ENCODE data around the gene IHH.

The IHH gene

GRCh38 chr2:219027511-219028055, 33.1 kb downstream of the IHH start:
- ChIA-PET POLR2A (no interaction called here), CTCF (interaction anchor here (0.6 to 10.8 kb wide), 20 partner anchors 8 to 152 kb away, joined by 3 to 162 read pairs (median 4); partner anchors contain the start of gene NHEJ1)
- H3K36me3 ChIP-seq (ENCODE audit: control insufficient read depth in 4 of 4, insufficient read depth in 4 of 4, low read length in 3 of 4): no peaks in the 10 kb centered on the region
- no peak for DNase-seq
- no peak overlapping the region for H3K27ac ChIP-seq (ENCODE audit: insufficient read depth in 1 of 2, low read depth in 1 of 2, low read length in 2 of 2, poor library complexity in 1 of 2, severe bottlenecking in 2 of 2)
- peaks cover 0 to 2% (median 0%) of the 10 kb centered on the region in 4 experiments for H3K4me1 ChIP-seq (ENCODE audit: control extremely low read depth in 1 of 4, control insufficient read depth in 4 of 4, insufficient read depth in 4 of 4, low read length in 3 of 4)
- H3K4me3 ChIP-seq (ENCODE audit: control insufficient read depth in 1 of 7, extremely low read depth in 1 of 7, insufficient read depth in 4 of 7, low read depth in 2 of 7, low read length in 6 of 7): no peak overlapping the region
- 97% methylated on average over 20 of the region's 22 CpGs for WGBS (ENCODE audit: insufficient coverage)
- no peaks in the 10 kb centered on the region for H3K9me3 ChIP-seq (ENCODE audit: control extremely low read depth in 1 of 5, control insufficient read depth in 4 of 5, insufficient read depth in 2 of 5, low read depth in 1 of 5, low read length in 4 of 5)
- H3K27me3 ChIP-seq (replicated peaks in 2 of 5; ENCODE audit: control insufficient read depth in 4 of 5, insufficient read depth in 5 of 5, low read length in 4 of 5): peaks cover 0 to 8% (median 6%) of the 10 kb centered on the region in 5 experiments

GRCh38 chr2:219026946-219027345, 33.8 kb downstream of the IHH start:
- ChIA-PET POLR2A (interaction anchor here (0.6 kb wide), 1 partner anchor 14 kb away, joined by 3 read pairs; no protein-coding TSS in a partner anchor), CTCF (interaction anchor here (0.8 to 10.8 kb wide), 14 partner anchors 9 to 151 kb away, joined by 3 to 162 read pairs (median 4); partner anchors contain the start of gene NHEJ1)
- Histone ChIP-seq H3K4me1 (ENCODE audit: control extremely low read depth in 1 of 4, control insufficient read depth in 4 of 4, insufficient read depth in 4 of 4, low read length in 3 of 4) (peaks cover 0 to 2% (median 0%) of the 10 kb centered on the region in 4 experiments), H3K9me3 (ENCODE audit: control extremely low read depth in 1 of 5, control insufficient read depth in 4 of 5, insufficient read depth in 2 of 5, low read depth in 1 of 5, low read length in 4 of 5) (no peaks in the 10 kb centered on the region), H3K36me3 (ENCODE audit: control insufficient read depth in 4 of 4, insufficient read depth in 4 of 4, low read length in 3 of 4) (no peaks in the 10 kb centered on the region), H3K27me3 (replicated peaks in 2 of 5; ENCODE audit: control insufficient read depth in 4 of 5, insufficient read depth in 5 of 5, low read length in 4 of 5) (peaks cover 0 to 8% (median 0%) of the 10 kb centered on the region in 5 experiments), H3K4me3 (ENCODE audit: control insufficient read depth in 1 of 7, extremely low read depth in 1 of 7, insufficient read depth in 4 of 7, low read depth in 2 of 7, low read length in 6 of 7) (no peak overlapping the region), H3K27ac (ENCODE audit: insufficient read depth in 1 of 2, low read depth in 1 of 2, low read length in 2 of 2, poor library complexity in 1 of 2, severe bottlenecking in 2 of 2) (no peak overlapping the region)
- DNase-seq: no peak
- WGBS (ENCODE audit: insufficient coverage): 80% methylated on average over 7 of the region's 7 CpGs

- H3K27me3 ChIP-seq (replicated peaks in 2 of 5; ENCODE audit: control insufficient read depth in 4 of 5, insufficient read depth in 5 of 5, low read length in 4 of 5): peaks cover 0 to 11% (median 0%) of the 10 kb centered on the region in 5 experiments
- WGBS (ENCODE audit: insufficient coverage): 97% methylated on average over 12 of the region's 18 CpGs
- POLR2A ChIA-PET: interaction anchor here (0.6 to 1.2 kb wide), 2 partner anchors 15 to 21 kb away, joined by 3 read pairs; no protein-coding TSS in a partner anchor
These were observed 34.8 kb downstream of the IHH start for GRCh38 chr2:219025637-219026585.

DNA sequence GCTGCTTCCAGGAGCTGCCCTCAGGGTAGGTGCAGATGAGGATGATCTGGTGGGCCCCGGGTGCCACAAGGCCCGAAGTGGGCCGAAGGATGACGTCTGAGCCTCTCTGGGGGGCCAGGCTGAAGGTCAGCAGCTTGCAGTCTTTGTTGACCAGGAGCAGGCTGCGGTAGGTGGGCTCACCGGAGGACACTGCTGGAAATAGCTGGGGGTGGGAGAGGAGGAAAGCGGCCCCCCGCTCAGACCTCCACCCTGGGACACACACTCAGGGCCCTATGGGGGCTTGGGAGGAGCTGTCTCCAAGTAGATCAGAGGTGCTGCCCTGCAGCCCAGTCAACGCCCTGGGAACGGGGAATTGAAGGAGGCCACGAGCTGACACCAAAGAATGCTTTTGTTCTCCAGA, 36.7 kb downstream of the IHH start:
- DNase-seq: no peak
- 97% methylated on average over 5 of the region's 11 CpGs for WGBS (ENCODE audit: insufficient coverage)
- H3K4me1 ChIP-seq (ENCODE audit: control extremely low read depth in 1 of 4, control insufficient read depth in 4 of 4, insufficient read depth in 4 of 4, low read length in 3 of 4): no peaks in the 10 kb centered on the region
- no peaks in the 10 kb centered on the region for H3K36me3 ChIP-seq (ENCODE audit: control insufficient read depth in 4 of 4, insufficient read depth in 4 of 4, low read length in 3 of 4)
- CTCF ChIA-PET: interaction anchor here (0.7 to 10.8 kb wide), 4 partner anchors 13 to 129 kb away, joined by 3 to 162 read pairs (median 30); partner anchors contain the start of gene NHEJ1
- no peak overlapping the region for H3K27ac ChIP-seq (ENCODE audit: insufficient read depth in 1 of 2, low read depth in 1 of 2, low read length in 2 of 2, poor library complexity in 1 of 2, severe bottlenecking in 2 of 2)
- peaks cover 0 to 16% (median 1%) of the 10 kb centered on the region in 5 experiments for H3K27me3 ChIP-seq (replicated peaks in 2 of 5; ENCODE audit: control insufficient read depth in 4 of 5, insufficient read depth in 5 of 5, low read length in 4 of 5)
- H3K9me3 ChIP-seq (ENCODE audit: control extremely low read depth in 1 of 5, control insufficient read depth in 4 of 5, insufficient read depth in 2 of 5, low read depth in 1 of 5, low read length in 4 of 5): no peaks in the 10 kb centered on the region
- H3K4me3 ChIP-seq (ENCODE audit: control insufficient read depth in 1 of 7, extremely low read depth in 1 of 7, insufficient read depth in 4 of 7, low read depth in 2 of 7, low read length in 6 of 7): no peak overlapping the region
- POLR2A ChIA-PET: no interaction called here

More at GRCh38 chr2:219025637-219026585, 34.8 kb downstream of the IHH start:
- DNase-seq: no peak
- H3K4me1 ChIP-seq (ENCODE audit: control extremely low read depth in 1 of 4, control insufficient read depth in 4 of 4, insufficient read depth in 4 of 4, low read length in 3 of 4): no peaks in the 10 kb centered on the region
- H3K4me3 ChIP-seq (ENCODE audit: control insufficient read depth in 1 of 7, extremely low read depth in 1 of 7, insufficient read depth in 4 of 7, low read depth in 2 of 7, low read length in 6 of 7): no peak overlapping the region
- CTCF ChIA-PET: interaction anchor here (1.2 to 10.8 kb wide), 7 partner anchors 10 to 253 kb away, joined by 3 to 162 read pairs (median 5); partner anchors contain the start of genes DNAJB2 and NHEJ1
- no peak overlapping the region for H3K27ac ChIP-seq (ENCODE audit: insufficient read depth in 1 of 2, low read depth in 1 of 2, low read length in 2 of 2, poor library complexity in 1 of 2, severe bottlenecking in 2 of 2)
- H3K9me3 ChIP-seq (ENCODE audit: control extremely low read depth in 1 of 5, control insufficient read depth in 4 of 5, insufficient read depth in 2 of 5, low read depth in 1 of 5, low read length in 4 of 5): no peaks in the 10 kb centered on the region
- no peaks in the 10 kb centered on the region for H3K36me3 ChIP-seq (ENCODE audit: control insufficient read depth in 4 of 4, insufficient read depth in 4 of 4, low read length in 3 of 4)

- Histone ChIP-seq H3K4me3 (ENCODE audit: control insufficient read depth in 1 of 7, extremely low read depth in 1 of 7, insufficient read depth in 4 of 7, low read depth in 2 of 7, low read length in 6 of 7) (no peak overlapping the region), H3K27ac (ENCODE audit: insufficient read depth in 1 of 2, low read depth in 1 of 2, low read length in 2 of 2, poor library complexity in 1 of 2, severe bottlenecking in 2 of 2) (no peak overlapping the region), H3K36me3 (ENCODE audit: control insufficient read depth in 4 of 4, insufficient read depth in 4 of 4, low read length in 3 of 4) (no peaks in the 10 kb centered on the region), H3K4me1 (ENCODE audit: control extremely low read depth in 1 of 4, control insufficient read depth in 4 of 4, insufficient read depth in 4 of 4, low read length in 3 of 4) (no peaks in the 10 kb centered on the region), H3K9me3 (ENCODE audit: control extremely low read depth in 1 of 5, control insufficient read depth in 4 of 5, insufficient read depth in 2 of 5, low read depth in 1 of 5, low read length in 4 of 5) (no peaks in the 10 kb centered on the region), H3K27me3 (replicated peaks in 2 of 5; ENCODE audit: control insufficient read depth in 4 of 5, insufficient read depth in 5 of 5, low read length in 4 of 5) (peaks cover 0 to 18% (median 1%) of the 10 kb centered on the region in 5 experiments)
- ChIA-PET POLR2A (no interaction called here), CTCF (interaction anchor here (0.7 to 10.8 kb wide), 3 partner anchors 9 to 130 kb away, joined by 3 to 162 read pairs (median 4); partner anchors contain the start of gene NHEJ1)
- DNase-seq: no peak
- WGBS (ENCODE audit: insufficient coverage): 87% methylated on average over 10 of the region's 12 CpGs
These were observed 37.6 kb downstream of the IHH start for GRCh38 chr2:219023045-219023605.

GRCh38 chr2:219022616-219023015, 38.1 kb downstream of the IHH start:
- H3K4me3 ChIP-seq (ENCODE audit: control insufficient read depth in 1 of 7, extremely low read depth in 1 of 7, insufficient read depth in 4 of 7, low read depth in 2 of 7, low read length in 6 of 7): no peak overlapping the region
- DNase-seq: no peak
- CTCF ChIA-PET: interaction anchor here (0.7 to 1.7 kb wide), 2 partner anchors 8 to 97 kb away, joined by 3 to 4 read pairs; no protein-coding TSS in a partner anchor
- no peak overlapping the region for H3K27ac ChIP-seq (ENCODE audit: insufficient read depth in 1 of 2, low read depth in 1 of 2, low read length in 2 of 2, poor library complexity in 1 of 2, severe bottlenecking in 2 of 2)
- 86% methylated on average over 3 of the region's 5 CpGs for WGBS (ENCODE audit: insufficient coverage)
- H3K27me3 ChIP-seq (replicated peaks in 2 of 5; ENCODE audit: control insufficient read depth in 4 of 5, insufficient read depth in 5 of 5, low read length in 4 of 5): peaks cover 0 to 21% (median 1%) of the 10 kb centered on the region in 5 experiments
- H3K36me3 ChIP-seq (ENCODE audit: control insufficient read depth in 4 of 4, insufficient read depth in 4 of 4, low read length in 3 of 4): no peaks in the 10 kb centered on the region
- no peaks in the 10 kb centered on the region for H3K4me1 ChIP-seq (ENCODE audit: control extremely low read depth in 1 of 4, control insufficient read depth in 4 of 4, insufficient read depth in 4 of 4, low read length in 3 of 4)
- POLR2A ChIA-PET: no interaction called here
- H3K9me3 ChIP-seq (ENCODE audit: control extremely low read depth in 1 of 5, control insufficient read depth in 4 of 5, insufficient read depth in 2 of 5, low read depth in 1 of 5, low read length in 4 of 5): no peaks in the 10 kb centered on the region

Data from common myeloid progenitor, CD34-positive (primary cell).